Measurements from ENCODE around the gene AMOTL1. TPM values are rescaled to one million over a fixed set of nuclear protein-coding genes. Genes with fewer than 3 reads are reported as not detected.
"Not testable (repeated sequence)": the region's sequence is repeated elsewhere in the genome, so short reads cannot be mapped to it uniquely, and the experiment has no call there.

The AMOTL1 gene
- total and polyA plus RNA-seq, 2 donors from 2014 or later = 6.1 to 52.3 TPM

GRCh38 chr11:94910270-94910669 lies 142.1 kb downstream of the AMOTL1 start:
- H3K9me3 ChIP-seq (ENCODE audit: control insufficient read depth in 2 of 3, insufficient read depth in 1 of 3, low read length in 3 of 3) = no peaks in the 10 kb centered on the region
- no peaks in the 10 kb centered on the region for H3K4me1 ChIP-seq (ENCODE audit: control insufficient read depth in 2 of 3, insufficient read depth in 2 of 3, low read depth in 1 of 3, low read length in 3 of 3)
- no peak overlapping the region for H3K27ac ChIP-seq (ENCODE audit: low read depth in 2 of 2, low read length in 2 of 2)
- H3K4me3 ChIP-seq (ENCODE audit: low read length in 3 of 3) = no peak overlapping the region
- DNase-seq (no peak), FAIRE-seq (no peak)
- H3K9ac ChIP-seq (ENCODE audit: low read length in 3 of 3) = no peak overlapping the region
- no peak for TF ChIP-seq CTCF (IDR thresholded peaks at IDR 0.05; ENCODE audit: borderline replicate concordance, extremely low read depth, insufficient read depth)
- intact Hi-C loops (cut with DNase I) = no loop called here
- H3K27me3 ChIP-seq (ENCODE audit: control insufficient read depth, insufficient read depth, low read length) = no peaks in the 10 kb centered on the region
- H3K36me3 ChIP-seq (ENCODE audit: control insufficient read depth in 2 of 3, insufficient read depth in 3 of 3, low read length in 3 of 3) = no peaks in the 10 kb centered on the region

- H3K4me1 ChIP-seq (ENCODE audit: control insufficient read depth in 2 of 3, insufficient read depth in 2 of 3, low read depth in 1 of 3, low read length in 3 of 3) = no peaks in the 10 kb centered on the region
- FAIRE-seq (no peak), DNase-seq (no peak)
- no peak overlapping the region for H3K4me3 ChIP-seq (ENCODE audit: low read length in 3 of 3)
- no peak for TF ChIP-seq CTCF (IDR thresholded peaks at IDR 0.05; ENCODE audit: borderline replicate concordance, extremely low read depth, insufficient read depth)
- H3K36me3 ChIP-seq (ENCODE audit: control insufficient read depth in 2 of 3, insufficient read depth in 3 of 3, low read length in 3 of 3) = no peaks in the 10 kb centered on the region
- H3K9ac ChIP-seq (ENCODE audit: low read length in 3 of 3) = no peak overlapping the region
- intact Hi-C loops (cut with DNase I) = no loop called here
- H3K27me3 ChIP-seq (ENCODE audit: control insufficient read depth, insufficient read depth, low read length) = no peaks in the 10 kb centered on the region
- H3K9me3 ChIP-seq (ENCODE audit: control insufficient read depth in 2 of 3, insufficient read depth in 1 of 3, low read length in 3 of 3) = no peaks in the 10 kb centered on the region
- H3K27ac ChIP-seq (ENCODE audit: low read depth in 2 of 2, low read length in 2 of 2) = no peak overlapping the region
Observed at GRCh38 chr11:94910779-94911178, 142.6 kb downstream of the AMOTL1 start.

- H3K4me1 ChIP-seq (ENCODE audit: control insufficient read depth in 2 of 3, insufficient read depth in 2 of 3, low read depth in 1 of 3, low read length in 3 of 3) = no peaks in the 10 kb centered on the region
- no peaks in the 10 kb centered on the region for H3K9me3 ChIP-seq (ENCODE audit: control insufficient read depth in 2 of 3, insufficient read depth in 1 of 3, low read length in 3 of 3)
- no peak overlapping the region for H3K9ac ChIP-seq (ENCODE audit: low read length in 3 of 3)
- no peak overlapping the region for H3K27ac ChIP-seq (ENCODE audit: low read depth in 2 of 2, low read length in 2 of 2)
- no peaks in the 10 kb centered on the region for H3K27me3 ChIP-seq (ENCODE audit: control insufficient read depth, insufficient read depth, low read length)
- intact Hi-C loops (cut with DNase I) = no loop called here
- FAIRE-seq (no peak), DNase-seq (no peak)
- no peak overlapping the region for H3K4me3 ChIP-seq (ENCODE audit: low read length in 3 of 3)
- no peak for TF ChIP-seq CTCF (IDR thresholded peaks at IDR 0.05; ENCODE audit: borderline replicate concordance, extremely low read depth, insufficient read depth)
- no peaks in the 10 kb centered on the region for H3K36me3 ChIP-seq (ENCODE audit: control insufficient read depth in 2 of 3, insufficient read depth in 3 of 3, low read length in 3 of 3)
Observed at GRCh38 chr11:94912806-94913205, 144.7 kb downstream of the AMOTL1 start.

- H3K27ac ChIP-seq (ENCODE audit: low read depth in 2 of 2, low read length in 2 of 2); H3K4me3 ChIP-seq (ENCODE audit: low read length in 3 of 3); intact Hi-C loops (cut with DNase I); H3K9me3 ChIP-seq (ENCODE audit: control insufficient read depth in 2 of 3, insufficient read depth in 1 of 3, low read length in 3 of 3); FAIRE-seq; H3K27me3 ChIP-seq (ENCODE audit: control insufficient read depth, insufficient read depth, low read length); DNase-seq; H3K36me3 ChIP-seq (ENCODE audit: control insufficient read depth in 2 of 3, insufficient read depth in 3 of 3, low read length in 3 of 3); H3K9ac ChIP-seq (ENCODE audit: low read length in 3 of 3); H3K4me1 ChIP-seq (ENCODE audit: control insufficient read depth in 2 of 3, insufficient read depth in 2 of 3, low read depth in 1 of 3, low read length in 3 of 3): not testable (repeated sequence)
Observed at GRCh38 chr11:94913718-94914394, 145.7 kb downstream of the AMOTL1 start.
